Frontal cortex (tissue), 4 donors: ENCODE results near the gene POLR2H. TPM values are rescaled to one million over a fixed set of nuclear protein-coding genes. Genes with fewer than 3 reads are reported as not detected.

ENCODE experiments used
- DNase-seq, 2 donors: peaks; one replicate each; pipeline ENCODE4 v3.0.0; 2012; ENCODE audit warnings: low spot score in 2 of 2
- FAIRE-seq: peaks from 2 replicates; lab custom pipeline; 2012; peaks lifted over from hg19 to GRCh38; lab: Jason Lieb, UNC
- small RNA-seq: library from RNA; depleted of rRNA; stranded (forward); fragments of <200 nt; gene quantifications from one replicate; pipeline ENCODE3, GENCODE V24; 2014
- total RNA-seq: library from RNA; depleted of rRNA; stranded (reverse); fragments of >200 nt; gene quantifications from one replicate; pipeline ENCODE4 v1.2.3, GENCODE V29; 2014
- donor health status: control.
- donor health status: control.
- donor health status: control.

POLR2H gene
- total RNA-seq, 1 donor from 2014 or later = 33.8 TPM

GRCh38 chr3:184417619-184418327 lies 56.3 kb downstream of the POLR2H start:
- no peak for FAIRE-seq
- DNase-seq = peak; percentile 24 to 62

Small RNA genes lying within 50 kb of the gene (small RNA-seq; reads per million reads assigned to genes)
- 451 reads per million, percentile 99 among the genes with 10 or more reads in this experiment for gene SNORD66

Other genes with a start within 250 kb of the POLR2H start
- 42.8 TPM for gene EIF2B5, start 226.4 kb upstream of the POLR2H start, total RNA-seq
- gene DVL3, start 206.3 kb upstream of the POLR2H start, total RNA-seq = 34.6 TPM
- 344 TPM for gene AP2M1, start 186.9 kb upstream of the POLR2H start, total RNA-seq
- gene ABCF3, start 175.5 kb upstream of the POLR2H start, total RNA-seq = 47.3 TPM
- gene VWA5B2, start 132.1 kb upstream of the POLR2H start, total RNA-seq = 0.41 TPM
- gene ALG3, start 112.7 kb upstream of the POLR2H start, total RNA-seq = 11.0 TPM
- gene EEF1AKMT4, start 112.0 kb upstream of the POLR2H start, total RNA-seq = 0.82 TPM
- gene CAMK2N2, start 100.2 kb upstream of the POLR2H start, total RNA-seq = 4.5 TPM
- gene ECE2, start 85.7 kb upstream of the POLR2H start, total RNA-seq = 3.7 TPM
- 263 TPM for gene PSMD2, start 62.5 kb upstream of the POLR2H start, total RNA-seq
- gene EIF4G1, start 47.1 kb upstream of the POLR2H start, total RNA-seq = 88.0 TPM
- gene FAM131A, start 24.1 kb upstream of the POLR2H start, total RNA-seq = 60.7 TPM
- gene CLCN2, start 105 bp upstream of the POLR2H start, total RNA-seq = 7.3 TPM
- gene THPO, start 16.5 kb downstream of the POLR2H start, total RNA-seq = 0.41 TPM
- gene CHRD, start 18.3 kb downstream of the POLR2H start, total RNA-seq = 2.0 TPM
- gene EPHB3, start 200.1 kb downstream of the POLR2H start, total RNA-seq = 5.7 TPM